ENCODE results near the gene APOBEC3H. TPM values are rescaled to one million over a fixed set of nuclear protein-coding genes. Genes with fewer than 3 reads are reported as not detected.
A peak's percentile ranks its signal among the peaks of the same experiment; 100 is the strongest.

Gene APOBEC3H
- total and polyA plus RNA-seq, 10 donors = 0.70 to 3.8 (median 2.2) TPM; not detected in 1

GRCh38 chr22:39091126-39092081 is 5.6 kb upstream of the APOBEC3H start:
- Histone ChIP-seq H3K4me1 (peaks cover 14 to 93% (median 69%) of the 10 kb centered on the region in 6 donors), H3K36me3 (peaks cover 0 to 14% (median 2%) of the 10 kb centered on the region in 6 donors), H3K27me3 (replicated peaks in 1 of 7) (no peaks in the 10 kb centered on the region), H3K4me3 (peak overlapping the region in 1 of 8 donors; percentile 56), H3K9me3 (no peaks in the 10 kb centered on the region), H3K27ac (peak overlapping the region; percentile 64 to 92 (median 79))
- intact Hi-C loops (cut with DNase I; ENCODE audit: low total_unique reads) = no loop called here
- peak; percentile 74 for DNase-seq
- 81 to 85% (median 83%) methylated on average over 22 to 23 of the region's 23 CpGs for WGBS, 5 donors
- TF ChIP-seq CTCF (IDR thresholded peaks at IDR 0.05 in 8 of 11, conservative IDR thresholded peaks at IDR 0.05 in 3 of 11) (no peak), POLR2A (IDR thresholded peaks at IDR 0.05) (no peak), POLR2AphosphoS5 (IDR thresholded peaks at IDR 0.05) (no peak)

- no peaks in the 10 kb centered on the region for H3K9me3 ChIP-seq
- H3K4me3 ChIP-seq = peak overlapping the region in 1 of 8 donors; percentile 56
- intact Hi-C loops (cut with DNase I; ENCODE audit: low total_unique reads) = no loop called here
- peak overlapping the region; percentile 2 to 92 (median 78) for H3K27ac ChIP-seq
- H3K36me3 ChIP-seq = peaks cover 0 to 6% (median under 1%) of the 10 kb centered on the region in 6 donors
- DNase-seq = peak; percentile 66
- TF ChIP-seq CTCF (IDR thresholded peaks at IDR 0.05 in 8 of 11, conservative IDR thresholded peaks at IDR 0.05 in 3 of 11) = no peak
- TF ChIP-seq POLR2A (IDR thresholded peaks at IDR 0.05) = no peak
- TF ChIP-seq POLR2AphosphoS5 (IDR thresholded peaks at IDR 0.05) = no peak
- H3K27me3 ChIP-seq (replicated peaks in 1 of 7) = no peaks in the 10 kb centered on the region
- 43 to 54% (median 51%) methylated on average over 8 of the region's 8 CpGs for WGBS, 5 donors
- H3K4me1 ChIP-seq = peaks cover 23 to 97% (median 77%) of the 10 kb centered on the region in 6 donors
Measured at GRCh38 chr22:39092111-39092862, 4.8 kb upstream of the APOBEC3H start.

- intact Hi-C loops (cut with DNase I; ENCODE audit: low total_unique reads) = no loop called here
- H3K4me1 ChIP-seq = peaks cover 43 to 100% (median 92%) of the 10 kb centered on the region in 6 donors
- H3K36me3 ChIP-seq = no peaks in the 10 kb centered on the region
- WGBS, 5 donors = 63 to 80% (median 72%) methylated on average over 14 of the region's 14 CpGs
- H3K27ac ChIP-seq = peak overlapping the region in 6 of 8 donors; percentile 23 to 90 (median 70)
- no peak for TF ChIP-seq CTCF (IDR thresholded peaks at IDR 0.05 in 8 of 11, conservative IDR thresholded peaks at IDR 0.05 in 3 of 11)
- no peak for TF ChIP-seq POLR2A (IDR thresholded peaks at IDR 0.05)
- TF ChIP-seq POLR2AphosphoS5 (IDR thresholded peaks at IDR 0.05) = no peak
- DNase-seq = no peak
- H3K9me3 ChIP-seq = no peaks in the 10 kb centered on the region
- H3K27me3 ChIP-seq (replicated peaks in 1 of 7) = no peaks in the 10 kb centered on the region
- peak overlapping the region in 1 of 8 donors; percentile 11 for H3K4me3 ChIP-seq
Measured at GRCh38 chr22:39094717-39095389, 2.2 kb upstream of the APOBEC3H start.
